RWPE1 (cell line): ENCODE results near the gene LEP.

Source experiments
- CTCF ChIA-PET: fragments of 350-600 bp; sonication (Branson Sonifier 250); formaldehyde crosslinking; extraction: SDS; loops from one replicate; lab custom pipeline; 2021; lab: Yijun Ruan, JAX
- POLR2A ChIA-PET: fragments of 400-600 bp; formaldehyde crosslinking; extraction: SDS; loops from one replicate; lab custom pipeline; 2020; ENCODE audit warnings: antibody characterized with exemption; ENCODE audit not compliant: low non-redundant PET; lab: Yijun Ruan, JAX
- DNase-seq: peaks from one replicate; pipeline ENCODE4 v3.0.0; 2012; ENCODE audit warnings: low spot score
- H3K27ac ChIP-seq: fragments of 450-650 bp; 2 replicates; pipeline ENCODE4 v1.5.1; 2017
- CTCF ChIP-seq: fragments of 450-650 bp; conservative IDR thresholded peaks from 2 replicates; pipeline ENCODE4 v1.5.1; 2017; ENCODE audit warnings: low read depth, mild to moderate bottlenecking

The LEP gene

GRCh38 chr7:128201067-128201689, 39.9 kb upstream of the LEP start:
- no peak for DNase-seq
- no peak overlapping the region for H3K27ac ChIP-seq
- TF ChIP-seq CTCF, result no peak
- CTCF ChIA-PET, result no interaction called here
- POLR2A ChIA-PET, result no interaction called here

GRCh38 chr7:128201690-128202085, 39.4 kb upstream of the LEP start:
- no peak for DNase-seq
- H3K27ac ChIP-seq, result no peak overlapping the region
- ChIA-PET CTCF (no interaction called here), POLR2A (no interaction called here)
- TF ChIP-seq CTCF, result no peak

GRCh38 chr7:128202287-128202957, 38.7 kb upstream of the LEP start:
- no peak for DNase-seq
- CTCF ChIA-PET, result no interaction called here
- POLR2A ChIA-PET, result no interaction called here
- no peak for TF ChIP-seq CTCF
- no peak overlapping the region for H3K27ac ChIP-seq

DNA sequence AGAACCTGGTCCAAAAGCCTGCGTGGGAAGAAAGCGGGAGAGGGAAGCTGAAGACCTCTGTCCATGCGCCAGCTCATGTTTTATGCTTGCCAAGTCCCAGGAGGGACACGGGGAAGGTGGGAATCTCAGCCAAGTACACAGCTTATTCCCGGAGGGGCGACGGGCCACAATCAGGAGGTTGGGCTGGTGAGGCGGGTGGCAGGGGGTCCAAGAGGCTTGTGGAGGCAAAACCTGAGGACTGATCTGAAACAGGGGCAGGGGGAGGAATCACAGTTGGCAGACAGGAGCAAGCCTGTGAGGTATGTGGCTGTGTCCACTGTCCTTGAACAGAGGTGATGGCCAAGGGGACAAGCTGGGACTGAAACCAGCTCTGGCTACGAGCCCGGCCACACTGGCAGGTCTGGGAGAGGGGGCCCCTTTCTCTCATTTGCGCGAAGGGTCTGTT, 38.0 kb upstream of the LEP start:
- ChIA-PET CTCF (no interaction called here), POLR2A (no interaction called here)
- no peak for TF ChIP-seq CTCF
- no peak for DNase-seq
- no peak overlapping the region for H3K27ac ChIP-seq

DNA sequence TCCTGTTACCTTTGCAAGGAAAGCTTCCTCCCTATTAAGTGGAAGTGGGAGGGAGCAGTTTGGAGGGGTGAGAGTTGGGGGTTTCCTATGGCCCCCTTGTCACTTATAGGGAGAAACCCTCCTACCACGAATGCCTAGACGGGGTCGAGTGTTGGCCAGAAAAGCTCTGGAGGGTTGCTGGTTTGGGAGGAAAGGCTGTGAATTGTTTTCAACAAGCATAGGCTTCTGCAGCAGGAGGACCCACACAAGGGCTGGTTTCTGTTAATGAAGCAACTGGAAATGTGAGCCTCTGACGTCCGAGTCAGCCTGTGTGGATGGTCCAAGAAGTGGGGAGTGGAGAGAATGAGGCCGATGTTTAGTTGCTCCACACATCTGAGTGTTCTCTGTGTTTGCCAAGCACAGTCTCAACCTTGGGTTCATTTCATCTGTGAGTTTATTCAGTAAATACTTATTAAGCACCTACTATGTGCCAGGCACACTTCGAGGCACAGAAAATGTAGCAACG, 37.3 kb upstream of the LEP start:
- CTCF ChIA-PET, result no interaction called here
- TF ChIP-seq CTCF, result no peak
- no peak for DNase-seq
- POLR2A ChIA-PET, result no interaction called here
- H3K27ac ChIP-seq, result no peak overlapping the region

- CTCF ChIA-PET, result no interaction called here
- DNase-seq, result no peak
- TF ChIP-seq CTCF, result no peak
- POLR2A ChIA-PET, result no interaction called here
- no peak overlapping the region for H3K27ac ChIP-seq
Measured at GRCh38 chr7:128204455-128204854, 36.6 kb upstream of the LEP start.
